ENCODE measurements around the gene RDH13.

DNA sequence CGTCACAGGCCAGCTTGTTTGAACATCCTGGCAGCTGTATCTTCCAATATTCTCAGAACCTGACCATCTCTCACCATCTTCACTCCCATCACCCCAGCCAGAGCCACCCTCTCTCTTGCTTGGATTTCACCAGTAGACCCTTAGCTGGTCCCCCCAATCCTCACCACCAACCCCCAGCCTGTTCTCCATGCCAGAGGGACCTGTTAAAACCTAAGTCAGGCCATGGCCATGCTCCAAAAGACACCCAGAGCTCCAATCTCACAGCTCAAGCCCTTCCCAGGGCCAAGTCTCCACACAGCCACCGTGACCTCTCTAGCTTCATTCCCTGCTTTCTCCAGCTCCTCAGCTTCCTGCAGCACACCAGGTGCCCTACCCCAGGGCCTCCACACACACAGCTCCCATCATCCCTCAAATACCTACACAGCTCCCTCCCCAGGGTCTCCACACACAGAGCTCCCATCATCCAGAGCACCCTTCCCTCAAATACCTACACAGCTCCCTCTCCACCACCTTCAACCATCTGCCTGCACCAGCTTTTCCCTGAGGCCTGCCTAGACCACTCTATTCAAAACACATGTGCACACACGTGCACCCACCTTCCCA, 26.5 kb upstream of the RDH13 start:
- no peak for TF ChIP-seq POLR2AphosphoS5 (IDR thresholded peaks at IDR 0.05)
- TF ChIP-seq, protein P1, sequence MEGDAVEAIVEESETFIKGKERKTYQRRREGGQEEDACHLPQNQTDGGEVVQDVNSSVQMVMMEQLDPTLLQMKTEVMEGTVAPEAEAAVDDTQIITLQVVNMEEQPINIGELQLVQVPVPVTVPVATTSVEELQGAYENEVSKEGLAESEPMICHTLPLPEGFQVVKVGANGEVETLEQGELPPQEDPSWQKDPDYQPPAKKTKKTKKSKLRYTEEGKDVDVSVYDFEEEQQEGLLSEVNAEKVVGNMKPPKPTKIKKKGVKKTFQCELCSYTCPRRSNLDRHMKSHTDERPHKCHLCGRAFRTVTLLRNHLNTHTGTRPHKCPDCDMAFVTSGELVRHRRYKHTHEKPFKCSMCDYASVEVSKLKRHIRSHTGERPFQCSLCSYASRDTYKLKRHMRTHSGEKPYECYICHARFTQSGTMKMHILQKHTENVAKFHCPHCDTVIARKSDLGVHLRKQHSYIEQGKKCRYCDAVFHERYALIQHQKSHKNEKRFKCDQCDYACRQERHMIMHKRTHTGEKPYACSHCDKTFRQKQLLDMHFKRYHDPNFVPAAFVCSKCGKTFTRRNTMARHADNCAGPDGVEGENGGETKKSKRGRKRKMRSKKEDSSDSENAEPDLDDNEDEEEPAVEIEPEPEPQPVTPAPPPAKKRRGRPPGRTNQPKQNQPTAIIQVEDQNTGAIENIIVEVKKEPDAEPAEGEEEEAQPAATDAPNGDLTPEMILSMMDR (IDR thresholded peaks at IDR 0.05): no peak
